ENCODE data around the gene AUTS2.
"Not testable (repeated sequence)": the region's sequence is repeated elsewhere in the genome, so short reads cannot be mapped to it uniquely, and the experiment has no call there.

Gene AUTS2

DNA sequence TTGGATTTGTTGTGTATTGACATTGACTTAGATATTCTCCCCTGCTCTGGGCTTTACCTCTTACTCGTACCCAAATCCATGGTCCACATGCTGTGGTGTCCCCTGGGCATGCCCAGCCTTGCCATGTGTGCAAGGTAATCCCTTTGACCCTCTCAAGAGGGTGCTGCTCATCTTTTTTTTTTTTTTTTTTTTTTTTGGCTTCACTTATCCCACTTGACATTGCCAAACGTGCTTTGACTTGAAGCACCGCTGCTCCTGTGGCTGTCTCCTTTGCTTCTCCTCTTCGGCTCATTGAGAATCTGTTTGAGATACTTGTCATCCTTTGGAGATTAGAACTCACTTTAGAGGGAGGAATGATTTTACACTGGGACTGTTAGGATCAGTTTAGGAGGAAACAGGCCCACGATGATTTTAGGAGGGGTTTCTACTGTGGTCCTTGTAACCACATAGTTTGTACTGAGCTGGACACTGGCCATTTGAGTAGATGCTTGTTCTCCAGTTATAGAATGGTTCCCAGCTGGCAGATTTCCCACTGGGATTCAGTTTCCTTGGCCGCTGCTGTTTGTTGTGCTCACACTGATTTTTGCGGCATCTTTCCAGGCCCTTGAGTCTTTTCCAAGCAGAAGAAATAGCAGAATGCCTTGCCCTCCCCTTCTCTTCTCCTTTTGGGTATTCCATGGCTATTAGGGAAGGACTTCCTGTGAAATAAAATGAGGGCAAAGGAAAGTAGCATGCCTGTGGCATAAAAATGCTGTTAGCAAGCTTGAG is 184.8 kb downstream of the AUTS2 start:
- in situ Hi-C loops (cut with MboI; ENCODE audit: low sequenced_read_pairs), result no loop called here

DNA sequence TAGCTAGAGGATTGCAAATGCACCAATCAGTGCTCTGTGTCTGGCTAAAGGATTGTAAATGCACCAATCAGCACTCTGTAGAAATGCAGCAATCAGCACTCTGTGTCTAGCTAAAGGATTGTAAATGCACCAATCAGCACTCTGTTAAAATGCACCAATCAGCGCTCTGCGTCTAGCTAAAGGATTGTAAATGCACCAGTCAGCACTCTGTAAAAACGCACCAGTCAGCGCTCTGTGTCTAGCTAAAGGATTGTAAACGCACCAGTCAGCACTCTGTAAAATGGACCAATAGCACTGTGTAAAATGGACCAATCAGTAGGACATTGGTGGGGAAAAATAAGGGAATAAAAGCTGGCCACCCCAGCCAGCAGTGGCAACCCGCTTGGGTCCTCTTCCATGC is 187.9 kb downstream of the AUTS2 start:
- in situ Hi-C loops (cut with MboI; ENCODE audit: low sequenced_read_pairs), result not testable (repeated sequence)

- in situ Hi-C loops (cut with MboI; ENCODE audit: low sequenced_read_pairs), result no loop called here
Observed at GRCh38 chr7:69786730-69787395, 188.6 kb downstream of the AUTS2 start.

- in situ Hi-C loops (cut with MboI; ENCODE audit: low sequenced_read_pairs), result no loop called here
Observed at GRCh38 chr7:69787736-69788431, 189.6 kb downstream of the AUTS2 start.

- in situ Hi-C loops (cut with MboI; ENCODE audit: low sequenced_read_pairs), result no loop called here
Observed at GRCh38 chr7:69789563-69789962, 191.3 kb downstream of the AUTS2 start.

DNA sequence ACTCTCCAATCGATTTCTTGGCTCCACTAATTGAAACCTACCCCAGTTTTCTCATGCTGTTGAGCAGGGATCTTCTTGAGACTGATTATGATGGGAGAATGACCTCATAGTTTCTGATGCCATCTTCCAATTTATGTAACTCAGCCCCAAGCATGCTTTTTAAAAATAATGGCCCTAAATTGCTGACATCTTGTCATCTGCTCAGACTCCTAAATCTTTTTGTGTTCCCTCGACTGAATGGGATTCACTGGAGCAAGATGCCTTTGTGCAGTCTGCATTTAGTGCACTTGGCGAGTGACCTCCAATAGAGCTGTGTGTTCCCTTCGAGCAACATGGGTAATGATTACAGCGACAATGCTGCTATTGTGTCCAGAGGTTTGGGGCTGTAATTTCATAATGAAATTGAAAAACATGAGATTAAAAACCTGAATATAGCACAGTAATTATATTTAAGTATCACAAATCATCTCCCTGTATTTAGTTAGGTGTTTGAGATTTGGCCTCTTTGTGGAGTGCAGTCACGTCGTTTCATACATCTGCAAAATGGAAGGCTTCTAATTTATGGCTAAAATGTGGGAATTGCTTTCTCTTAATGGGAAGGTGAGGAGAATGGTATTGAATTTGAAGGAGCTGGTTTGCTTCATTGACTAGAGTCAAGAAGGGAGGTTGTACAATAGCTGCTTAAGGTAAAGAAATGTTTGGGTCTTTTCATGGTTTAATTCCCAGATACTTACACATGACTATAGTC is 192.9 kb downstream of the AUTS2 start:
- in situ Hi-C loops (cut with MboI; ENCODE audit: low sequenced_read_pairs), result no loop called here

GRCh38 chr7:69791739-69792138 is 193.5 kb downstream of the AUTS2 start:
- in situ Hi-C loops (cut with MboI; ENCODE audit: low sequenced_read_pairs), result no loop called here

GRCh38 chr7:69795932-69796331 is 197.7 kb downstream of the AUTS2 start:
- in situ Hi-C loops (cut with MboI; ENCODE audit: low sequenced_read_pairs), result no loop called here

- in situ Hi-C loops (cut with MboI; ENCODE audit: low sequenced_read_pairs), result no loop called here
Observed at GRCh38 chr7:69796416-69796815, 198.1 kb downstream of the AUTS2 start.

DNA sequence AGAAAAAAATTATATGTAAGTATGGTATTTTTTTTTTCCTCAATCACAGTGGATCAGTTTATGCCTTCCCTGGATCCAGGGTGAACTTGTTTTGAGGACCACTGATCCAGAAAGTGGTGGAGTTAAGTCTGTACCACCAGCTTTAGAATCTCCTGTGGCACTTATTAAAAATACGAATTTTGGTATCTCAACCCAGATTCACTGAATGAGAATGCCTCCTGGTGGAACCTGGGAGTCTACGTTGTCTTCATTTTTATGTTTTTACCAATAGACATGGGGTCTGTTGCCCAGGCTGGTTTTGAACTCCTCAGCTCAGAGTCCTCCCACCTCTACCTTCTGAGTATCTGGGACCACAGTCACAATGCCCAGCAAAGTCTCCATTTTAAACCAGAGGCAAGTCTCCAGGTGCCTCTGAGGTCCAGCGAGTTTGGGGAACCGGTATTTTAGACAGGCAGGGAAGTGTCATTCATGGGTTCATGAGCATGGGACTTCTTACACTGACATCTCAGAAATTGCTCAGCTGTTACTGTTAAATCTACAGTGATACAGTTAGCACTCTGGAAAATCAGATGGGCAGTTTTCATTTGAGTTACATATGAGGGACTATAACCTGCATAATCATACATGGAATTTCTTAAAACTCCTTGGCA is 200.9 kb downstream of the AUTS2 start:
- in situ Hi-C loops (cut with MboI; ENCODE audit: low sequenced_read_pairs), result no loop called here

DNA sequence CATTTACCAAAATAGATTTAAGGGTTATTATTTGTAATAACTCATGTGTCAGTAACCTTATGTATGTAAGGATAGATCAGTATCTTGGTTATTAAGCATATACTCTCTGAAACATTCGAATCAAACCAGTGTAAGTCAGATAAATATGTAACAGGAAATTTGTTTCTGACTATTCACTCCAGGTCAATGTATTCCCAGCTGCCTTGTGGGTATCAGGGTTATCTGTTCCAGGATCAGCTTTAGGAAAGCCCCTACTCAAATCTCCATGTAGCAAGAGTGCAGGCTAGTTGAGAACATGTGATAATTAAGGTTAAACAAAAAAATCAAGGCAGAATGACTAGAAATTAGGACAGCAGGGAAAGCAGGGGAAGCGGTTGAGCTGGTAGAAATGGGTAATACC is 201.7 kb downstream of the AUTS2 start:
- in situ Hi-C loops (cut with MboI; ENCODE audit: low sequenced_read_pairs), result no loop called here

- in situ Hi-C loops (cut with MboI; ENCODE audit: low sequenced_read_pairs), result no loop called here
Observed at GRCh38 chr7:69800495-69800894, 202.2 kb downstream of the AUTS2 start.

GRCh38 chr7:69801729-69802682 is 203.7 kb downstream of the AUTS2 start:
- in situ Hi-C loops (cut with MboI; ENCODE audit: low sequenced_read_pairs), result no loop called here

GRCh38 chr7:69803699-69804516 is 205.6 kb downstream of the AUTS2 start:
- in situ Hi-C loops (cut with MboI; ENCODE audit: low sequenced_read_pairs), result no loop called here

- in situ Hi-C loops (cut with MboI; ENCODE audit: low sequenced_read_pairs), result no loop called here
Observed at GRCh38 chr7:69804962-69805361, 206.7 kb downstream of the AUTS2 start.

DNA sequence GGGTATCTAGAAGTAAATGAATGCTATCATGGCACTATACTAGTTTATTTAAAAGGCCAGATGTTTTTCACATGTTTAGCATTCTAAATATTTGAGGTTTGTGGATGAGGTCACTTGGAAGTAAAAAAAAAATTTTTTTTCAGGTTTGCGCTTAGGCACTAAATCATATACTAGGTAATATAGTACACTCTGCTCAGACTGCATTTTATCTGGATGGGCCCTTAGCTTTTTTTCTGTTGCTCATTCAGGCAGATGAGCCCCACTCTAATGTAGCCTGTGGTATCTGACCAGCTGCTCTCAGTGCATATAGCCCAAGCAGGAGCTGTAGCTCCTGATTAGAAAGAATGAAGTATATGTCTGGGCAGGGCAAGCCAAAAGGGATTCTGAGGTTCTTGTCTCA is 210.1 kb downstream of the AUTS2 start:
- in situ Hi-C loops (cut with MboI; ENCODE audit: low sequenced_read_pairs), result no loop called here

DNA sequence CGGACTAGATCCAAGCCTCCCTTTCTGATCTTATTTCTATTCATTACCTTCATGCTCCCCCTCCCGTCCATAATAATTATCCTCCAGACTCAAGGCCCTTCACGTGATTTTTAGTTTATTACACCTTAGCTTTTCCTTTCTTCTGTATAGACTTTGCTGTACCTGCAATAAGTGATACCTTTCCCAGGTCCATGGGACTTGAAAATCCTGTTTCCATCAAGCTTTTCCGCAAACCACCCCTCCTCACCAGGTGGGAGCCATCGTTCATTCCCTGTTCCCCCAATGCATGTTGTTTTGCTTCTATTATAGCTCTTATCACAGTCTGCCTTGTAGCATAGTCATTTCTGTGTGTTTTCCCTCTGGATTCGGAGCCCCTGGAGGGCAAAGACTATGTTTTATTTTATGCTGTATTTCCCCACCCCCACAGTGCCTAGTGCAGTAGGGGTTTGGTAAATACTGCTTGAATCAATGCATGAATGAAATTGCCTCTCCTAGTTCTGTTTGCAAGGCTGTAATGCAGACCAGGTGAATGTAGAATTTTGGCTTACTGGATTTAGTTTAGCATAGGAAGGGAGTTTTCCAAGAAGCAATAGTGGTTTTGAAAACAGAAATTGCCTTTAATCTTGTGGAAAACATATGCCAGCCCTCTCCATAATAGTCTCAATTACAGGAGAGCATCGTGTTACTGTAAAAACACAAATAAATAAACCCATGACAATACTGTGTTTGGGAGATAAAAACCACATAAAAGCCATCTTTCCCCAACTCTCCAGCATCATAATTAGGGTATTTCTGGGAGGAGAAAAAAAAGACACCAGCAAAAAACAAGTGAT is 213.4 kb downstream of the AUTS2 start:
- in situ Hi-C loops (cut with MboI; ENCODE audit: low sequenced_read_pairs), result no loop called here

GRCh38 chr7:69812756-69813155 is 214.5 kb downstream of the AUTS2 start:
- in situ Hi-C loops (cut with MboI; ENCODE audit: low sequenced_read_pairs), result no loop called here
